GM21528 (cell line): ENCODE measurements around the gene EPN1.

Experiments used
- ATAC-seq: cut with Tn5 transposase; IDR thresholded peaks from one replicate; pipeline ENCODE4 v1.9.1; 2021; ENCODE audit warnings: mild to moderate bottlenecking, moderate library complexity; ENCODE audit not compliant: unreplicated experiment, low FRiP score

The EPN1 gene

GRCh38 chr19:55690769-55691545 is 15.9 kb downstream of the EPN1 start:
- ATAC-seq, result no peak

- no peak for ATAC-seq
Measured at GRCh38 chr19:55691561-55692481, 16.8 kb downstream of the EPN1 start.

DNA sequence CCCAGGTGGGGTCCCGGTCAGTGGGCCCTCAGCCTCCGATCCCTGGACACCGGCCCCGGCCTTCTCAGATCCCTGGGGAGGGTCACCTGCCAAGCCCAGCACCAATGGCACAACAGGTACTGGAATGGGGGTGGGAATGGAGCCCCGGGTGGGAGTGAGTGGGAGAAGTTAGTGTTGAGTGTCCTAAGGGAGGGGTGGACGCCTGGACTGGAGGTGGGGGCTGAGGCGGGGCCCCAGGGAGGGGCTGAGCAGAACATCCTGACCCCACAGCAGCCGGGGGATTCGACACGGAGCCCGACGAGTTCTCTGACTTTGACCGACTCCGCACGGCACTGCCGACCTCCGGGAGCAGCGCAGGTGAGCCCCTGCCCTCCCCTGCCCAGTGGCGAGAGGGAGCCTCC is 17.7 kb downstream of the EPN1 start:
- ATAC-seq, result no peak

GRCh38 chr19:55693336-55693974 is 18.4 kb downstream of the EPN1 start:
- no peak for ATAC-seq

DNA sequence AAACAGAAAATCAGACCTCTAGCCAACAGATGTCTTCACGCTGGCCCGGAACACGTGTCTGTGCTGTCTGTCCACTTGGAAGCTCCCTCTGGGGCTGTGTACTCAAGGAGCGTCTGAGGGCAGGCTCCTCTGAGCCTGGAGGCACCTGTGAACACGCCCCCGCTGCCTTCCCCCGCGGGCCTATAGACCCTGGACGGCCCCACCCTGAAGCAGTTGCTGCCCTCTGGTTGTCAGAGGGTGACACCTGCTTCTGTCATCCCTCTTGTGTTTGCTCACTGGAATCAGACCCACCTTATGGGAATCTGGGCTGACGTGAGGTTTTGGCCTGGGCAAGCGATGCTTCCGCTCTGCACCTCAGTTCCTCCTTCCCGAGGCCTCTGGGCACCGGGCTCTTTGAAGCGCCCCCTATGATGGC is 19.2 kb downstream of the EPN1 start:
- ATAC-seq, result no peak

- no peak for ATAC-seq
Measured at GRCh38 chr19:55694656-55695491, 19.8 kb downstream of the EPN1 start.

GRCh38 chr19:55695511-55696290 is 20.7 kb downstream of the EPN1 start:
- no peak for ATAC-seq

DNA sequence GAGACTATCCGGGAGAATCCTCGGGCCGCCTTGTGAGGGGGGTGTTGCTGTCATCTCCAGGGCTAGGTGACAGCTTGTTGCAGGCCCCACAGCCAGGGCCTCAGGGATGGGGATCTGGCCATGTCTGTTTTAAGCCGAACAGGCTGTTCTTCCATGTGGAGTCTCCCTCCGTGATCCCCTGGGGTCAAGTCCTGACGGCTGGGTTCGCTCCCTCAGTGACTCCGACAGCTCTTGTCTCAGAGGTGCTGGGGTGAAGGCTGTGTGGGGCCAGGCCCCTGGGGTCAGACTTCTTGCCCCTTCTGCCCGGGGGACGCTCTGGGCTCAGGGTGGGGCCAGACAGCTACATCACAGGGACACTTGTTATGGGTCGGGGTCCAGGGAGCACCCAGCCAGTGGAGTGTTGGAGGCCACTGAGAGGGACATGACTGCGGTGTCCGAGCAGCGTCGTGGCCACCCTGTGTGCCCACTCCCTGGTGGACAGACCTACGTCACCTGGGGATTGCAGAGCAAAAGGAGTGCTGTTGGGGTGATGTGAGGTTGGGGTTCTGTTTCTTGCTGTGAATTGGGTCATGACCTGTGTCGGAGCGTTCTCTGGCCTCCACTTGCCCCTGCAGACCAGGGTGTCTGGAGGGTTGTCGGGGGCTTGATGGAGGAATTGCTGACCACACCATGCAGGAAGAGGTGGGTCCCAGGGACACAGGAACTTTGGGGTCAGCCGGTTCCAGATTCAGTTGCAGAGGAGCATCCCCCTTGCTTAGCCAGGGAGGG is 21.5 kb downstream of the EPN1 start:
- no peak for ATAC-seq

- no peak for ATAC-seq
Measured at GRCh38 chr19:55697069-55697440, 22.0 kb downstream of the EPN1 start.

DNA sequence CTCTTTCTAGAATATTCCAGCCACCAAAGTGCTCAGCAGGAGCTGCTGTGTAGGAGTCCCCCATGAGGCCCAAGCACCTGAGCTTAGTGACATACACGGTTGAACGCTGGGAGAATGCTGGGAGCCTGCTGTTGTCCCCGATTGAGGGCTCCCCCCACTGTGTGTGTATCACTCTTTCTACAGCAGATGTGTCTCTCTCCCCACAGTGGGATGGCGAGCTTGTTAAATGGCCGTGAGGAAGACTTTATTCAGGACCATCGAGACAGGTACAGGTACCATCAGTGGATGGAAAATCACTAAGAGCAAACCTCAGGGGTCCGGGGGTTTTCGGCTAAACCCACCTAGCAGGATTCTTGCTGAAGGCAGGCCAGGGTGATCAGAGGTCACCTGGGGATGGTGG is 22.7 kb downstream of the EPN1 start:
- no peak for ATAC-seq

- ATAC-seq, result no peak
Measured at GRCh38 chr19:55698256-55698655, 23.2 kb downstream of the EPN1 start.

DNA sequence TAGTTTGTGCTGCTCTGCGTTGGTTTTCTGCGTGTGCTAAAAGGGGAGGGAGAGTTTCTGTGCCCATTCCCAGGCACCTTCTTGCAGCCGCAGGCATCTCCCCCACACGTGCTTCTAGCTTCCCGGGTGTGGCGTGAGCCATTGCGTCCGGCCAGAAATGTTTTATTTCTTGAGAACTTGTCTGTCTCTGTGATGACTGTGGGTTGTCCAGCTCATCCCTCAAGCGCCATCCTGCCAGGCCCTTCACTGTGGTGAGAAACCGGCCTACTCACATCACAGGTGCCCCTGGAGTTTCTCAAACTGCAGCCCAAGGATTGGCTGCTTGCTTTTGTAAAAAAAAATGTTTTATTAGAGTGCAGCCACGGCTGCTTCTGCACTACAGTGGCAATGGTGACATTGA is 24.2 kb downstream of the EPN1 start:
- no peak for ATAC-seq

DNA sequence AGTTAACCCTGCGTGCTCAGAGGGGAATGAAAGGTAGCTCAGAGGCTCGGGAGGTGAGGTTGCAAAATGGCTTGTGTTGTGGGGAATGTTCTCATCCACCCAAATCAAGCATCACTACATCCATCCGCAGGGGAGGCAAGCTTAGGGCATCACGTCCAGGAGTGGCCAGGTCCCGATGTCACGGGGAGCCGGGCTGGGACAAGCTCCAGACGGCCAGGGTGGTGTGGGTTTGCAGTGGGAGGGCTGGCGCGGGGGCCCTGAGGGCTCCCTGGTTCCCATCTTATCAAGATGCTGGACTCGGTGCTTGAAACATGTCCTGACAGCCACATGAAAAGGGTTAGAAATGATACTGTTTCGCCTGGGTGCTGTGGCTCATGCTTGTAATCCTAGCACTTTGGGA is 25.8 kb downstream of the EPN1 start:
- ATAC-seq, result no peak

GRCh38 chr19:55702131-55702627 is 27.2 kb downstream of the EPN1 start:
- ATAC-seq, result no peak

DNA sequence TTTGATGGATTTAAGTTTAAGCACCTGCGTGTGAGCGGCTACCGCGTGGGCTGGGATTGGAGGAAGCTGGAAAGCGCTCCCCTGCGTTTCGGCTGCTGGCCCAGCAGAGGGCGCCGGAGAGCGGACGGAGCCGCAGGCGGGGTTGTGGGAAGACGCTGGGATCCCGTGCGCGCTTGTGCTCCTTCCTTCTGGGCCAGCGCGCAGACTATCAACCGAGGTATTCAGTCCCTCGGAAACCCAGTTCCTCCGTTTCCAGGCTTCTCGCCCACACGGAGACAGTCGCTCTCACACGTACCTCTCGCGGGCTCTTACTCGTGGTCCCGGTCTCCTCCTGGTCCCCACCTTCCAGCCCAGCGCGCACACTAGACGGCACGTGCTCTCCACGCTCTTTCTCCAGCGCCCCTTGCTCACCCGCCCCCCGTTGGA is 28.8 kb downstream of the EPN1 start:
- ATAC-seq, result no peak

DNA sequence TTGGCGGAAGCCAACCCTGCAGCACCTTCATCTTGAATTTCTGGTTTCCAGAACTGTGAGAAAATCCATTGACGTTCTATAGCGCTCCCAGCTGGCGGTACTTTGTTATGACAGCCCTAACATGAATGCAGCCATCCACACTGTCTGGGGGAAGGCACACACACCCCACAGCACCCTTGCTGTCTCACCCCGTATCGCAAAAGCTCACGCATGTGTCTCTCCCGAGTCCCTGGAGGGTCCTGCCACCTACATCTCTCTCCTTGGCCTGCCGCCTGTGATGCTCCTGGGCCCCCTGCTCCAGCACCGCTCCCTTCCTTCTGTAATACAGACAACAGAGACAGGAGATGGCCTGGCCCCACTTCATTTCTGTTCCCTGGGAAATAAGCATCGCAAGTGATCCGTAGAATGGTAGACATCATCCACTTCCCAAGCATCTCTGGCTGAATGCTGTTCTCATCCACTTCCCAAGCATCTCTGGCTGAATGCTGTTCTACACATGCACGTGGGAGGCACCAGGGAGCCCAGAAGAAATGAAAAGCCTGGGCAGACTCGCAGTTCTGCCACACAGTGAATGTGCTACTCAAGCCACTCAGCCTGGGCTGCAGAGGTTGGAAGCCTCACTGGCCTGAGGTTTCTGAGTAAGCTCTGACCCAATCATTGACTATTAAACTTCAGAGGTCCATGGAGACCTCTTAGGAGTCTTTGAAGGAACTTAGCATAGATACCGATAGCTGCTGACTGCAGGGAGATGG is 29.6 kb downstream of the EPN1 start:
- ATAC-seq, result no peak

GRCh38 chr19:55705972-55706371 is 30.9 kb downstream of the EPN1 start:
- ATAC-seq, result no peak

DNA sequence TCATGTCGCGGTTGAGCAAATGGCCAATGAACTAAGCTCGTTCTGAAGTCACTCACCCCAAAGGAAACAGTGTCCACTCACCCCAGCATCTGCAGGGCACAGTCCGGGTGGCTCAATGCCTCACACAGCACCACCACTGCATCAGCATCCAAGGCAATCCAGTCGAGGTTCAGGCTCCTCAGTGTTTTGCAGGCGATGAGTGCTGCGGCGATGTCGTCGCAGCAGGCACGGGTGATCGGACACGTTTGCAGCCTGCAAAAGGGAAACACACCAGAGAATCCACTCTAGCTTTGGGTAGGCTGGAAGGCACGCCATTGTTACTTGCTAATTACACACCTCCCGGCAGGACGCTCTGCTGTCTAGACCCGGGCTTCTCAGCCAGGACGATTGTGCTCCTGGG is 36.7 kb downstream of the EPN1 start:
- no peak for ATAC-seq
